NB4 (cell line): Measurements from ENCODE around the gene MIA.
A peak's percentile ranks its signal among the peaks of the same experiment; 100 is the strongest.

Experiments used
- CTCF ChIP-seq: IDR thresholded peaks from one replicate; pipeline ENCODE4 v1.5.1; 2012; ENCODE audit warnings: low read depth, low read length
- MAX ChIP-seq: IDR thresholded peaks from 2 replicates; pipeline ENCODE4 v1.6.1; 2011; ENCODE audit warnings: low read depth, low read length
- MYC ChIP-seq: IDR thresholded peaks from 2 replicates; pipeline ENCODE4 v1.6.1; 2011; ENCODE audit warnings: low read depth, low read length
- POLR2A ChIP-seq: IDR thresholded peaks from 2 replicates; pipeline ENCODE4 v1.6.1; 2011; ENCODE audit warnings: mild to moderate bottlenecking; ENCODE audit not compliant: insufficient read length; ENCODE audit errors: extremely low read depth

- TF ChIP-seq POLR2A (peak; percentile 47), CTCF (no peak), MYC (no peak), MAX (no peak)
These were observed 2.8 kb downstream of the MIA start, which contains the start of gene RAB4B for GRCh38 chr19:40777937-40778705.
